Trophoblast cell (in vitro differentiated cells and primary cell): ENCODE results near the gene KCNQ1OT1.
A peak's percentile ranks its signal among the peaks of the same experiment; 100 is the strongest.

ENCODE experiments used
- DNase-seq, 2 donors: peaks; one replicate each; pipeline ENCODE4 v3.0.0-alpha.2; 2016
- H2AFZ ChIP-seq: 2 replicates; pipeline ENCODE4 v1.6.1; 2013; ENCODE audit warnings: low read length, moderate library complexity, mild to moderate bottlenecking; ENCODE audit not compliant: insufficient read depth, poor library complexity
- H2AK5ac ChIP-seq: 2 replicates; pipeline ENCODE4 v1.6.1; 2013; ENCODE audit warnings: mild to moderate bottlenecking, low read length
- H2BK120ac ChIP-seq: 2 replicates; pipeline ENCODE4 v1.6.1; 2013; ENCODE audit warnings: low read length, mild to moderate bottlenecking, moderate library complexity; ENCODE audit not compliant: insufficient read depth, poor library complexity
- H2BK12ac ChIP-seq: 2 replicates; pipeline ENCODE4 v1.6.1; 2013; ENCODE audit warnings: mild to moderate bottlenecking, low read length, moderate library complexity
- H2BK5ac ChIP-seq: 2 replicates; pipeline ENCODE4 v1.6.1; 2013; ENCODE audit warnings: low read length, low read depth, moderate library complexity, mild to moderate bottlenecking; ENCODE audit not compliant: poor library complexity
- H3K14ac ChIP-seq: 2 replicates; pipeline ENCODE4 v1.6.1; 2013; ENCODE audit warnings: mild to moderate bottlenecking, low read length
- H3K18ac ChIP-seq: 2 replicates; pipeline ENCODE4 v1.6.1; 2013; ENCODE audit warnings: mild to moderate bottlenecking, low read length
- H3K23ac ChIP-seq: 2 replicates; pipeline ENCODE4 v1.6.1; 2013; ENCODE audit warnings: low read length
- H3K27ac ChIP-seq: 2 replicates; pipeline ENCODE4 v1.5.1; 2013; ENCODE audit warnings: low read depth, mild to moderate bottlenecking, inconsistent platforms, low read length, moderate library complexity
- H3K27me3 ChIP-seq: 2 replicates; pipeline ENCODE4 v1.6.1; 2013; ENCODE audit warnings: inconsistent platforms, mild to moderate bottlenecking, low read length, moderate library complexity; ENCODE audit not compliant: insufficient read depth
- H3K36me3 ChIP-seq, 2 experiments: 1 replicate in 1 of 2; 2 replicates in 1 of 2; pipeline ENCODE4 v1.6.1; 2013; ENCODE audit warnings: low read length in 2 of 2, mild to moderate bottlenecking in 2 of 2, moderate library complexity in 1 of 2; ENCODE audit not compliant: insufficient read depth in 2 of 2, control insufficient read depth in 1 of 2
- H3K4ac ChIP-seq: 2 replicates; pipeline ENCODE4 v1.6.1; 2013; ENCODE audit warnings: low read depth, mild to moderate bottlenecking, low read length, moderate library complexity
- H3K4me1 ChIP-seq, 2 experiments: 1 replicate in 1 of 2; 2 replicates in 1 of 2; pipeline ENCODE4 v1.6.1; 2013; ENCODE audit warnings: low read length in 2 of 2, mild to moderate bottlenecking in 2 of 2, moderate library complexity in 1 of 2; ENCODE audit not compliant: insufficient read depth in 2 of 2, control insufficient read depth in 1 of 2
- H3K4me2 ChIP-seq: 2 replicates; pipeline ENCODE4 v1.6.1; 2013; ENCODE audit warnings: inconsistent platforms, mild to moderate bottlenecking, low read length, moderate library complexity
- H3K4me3 ChIP-seq: 2 replicates; pipeline ENCODE4 v1.5.1; 2013; ENCODE audit warnings: mild to moderate bottlenecking, low read depth, low read length, inconsistent platforms
- H3K79me1 ChIP-seq: one replicate; pipeline ENCODE4 v1.6.1; 2013; ENCODE audit warnings: low read length
- H3K79me2 ChIP-seq: 2 replicates; pipeline ENCODE4 v1.6.1; 2013; ENCODE audit warnings: low read length, mild to moderate bottlenecking; ENCODE audit not compliant: control insufficient read depth, insufficient read depth, poor library complexity
- H3K9ac ChIP-seq: 2 replicates; pipeline ENCODE4 v1.6.1; 2013; ENCODE audit warnings: mild to moderate bottlenecking, low read length
- H3K9me3 ChIP-seq: 2 replicates; pipeline ENCODE4 v1.6.1; 2013; ENCODE audit warnings: low read depth, mild to moderate bottlenecking, control low read depth, inconsistent platforms, low read length; ENCODE audit not compliant: insufficient read depth
- H4K12ac ChIP-seq: 2 replicates; pipeline ENCODE4 v1.6.1; 2013; ENCODE audit warnings: low read depth, mild to moderate bottlenecking, low read length, moderate library complexity
- H4K8ac ChIP-seq: 2 replicates; pipeline ENCODE4 v1.6.1; 2013; ENCODE audit warnings: low read depth, mild to moderate bottlenecking, low read length, moderate library complexity
- H4K91ac ChIP-seq: one replicate; pipeline ENCODE4 v1.6.1; 2013; ENCODE audit warnings: low read depth, mild to moderate bottlenecking, low read length, moderate library complexity
- WGBS: extraction: QIAGEN DNeasy Blood & Tissue Kit; methylation state at CpG from one replicate; pipeline ENCODE4 v1.1.7; 2013; ENCODE audit warnings: missing lambda C conversion rate; ENCODE audit not compliant: insufficient read length, insufficient coverage; ENCODE audit errors: extremely low coverage; 5-methylcytosine and 5-hydroxymethylcytosine counted together

Gene KCNQ1OT1

GRCh38 chr11:2685566-2686359 is 14.0 kb downstream of the KCNQ1OT1 start:
- H2BK5ac ChIP-seq = no peak overlapping the region
- no peak overlapping the region for H2AK5ac ChIP-seq
- no peak overlapping the region for H3K9ac ChIP-seq
- H3K4ac ChIP-seq = no peak overlapping the region
- peaks cover 2% of the 10 kb centered on the region for H3K9me3 ChIP-seq
- peaks cover 13 to 27% of the 10 kb centered on the region in 2 experiments for H3K36me3 ChIP-seq
- no peak overlapping the region for H4K8ac ChIP-seq
- no peak overlapping the region for H2BK12ac ChIP-seq
- no peak overlapping the region for H3K4me2 ChIP-seq
- peaks cover 2% of the 10 kb centered on the region for H3K79me1 ChIP-seq
- no peak for DNase-seq
- H3K14ac ChIP-seq = no peak overlapping the region
- H3K4me3 ChIP-seq = no peak overlapping the region
- H2AFZ ChIP-seq = no peak overlapping the region
- no peak overlapping the region for H3K18ac ChIP-seq
- H3K23ac ChIP-seq = no peak overlapping the region
- WGBS = no CpG with 5 or more reads among the region's 13 CpGs
- no peak overlapping the region for H3K27ac ChIP-seq
- H2BK120ac ChIP-seq = no peak overlapping the region
- H3K79me2 ChIP-seq = no peaks in the 10 kb centered on the region
- H4K12ac ChIP-seq = no peak overlapping the region
- no peaks in the 10 kb centered on the region for H3K27me3 ChIP-seq
- H3K4me1 ChIP-seq = peaks cover 16 to 22% of the 10 kb centered on the region in 2 experiments
- no peak overlapping the region for H4K91ac ChIP-seq

- Histone ChIP-seq H3K79me1 (no peaks in the 10 kb centered on the region), H4K8ac (no peak overlapping the region), H2AFZ (no peak overlapping the region), H3K23ac (no peak overlapping the region), H4K12ac (no peak overlapping the region), H3K4me1 (peaks cover 9 to 15% of the 10 kb centered on the region in 2 experiments), H3K27ac (no peak overlapping the region), H2BK120ac (no peak overlapping the region), H3K4me2 (no peak overlapping the region), H3K9me3 (peaks cover 2% of the 10 kb centered on the region), H4K91ac (no peak overlapping the region), H3K18ac (no peak overlapping the region), H3K27me3 (no peaks in the 10 kb centered on the region), H2AK5ac (no peak overlapping the region), H3K79me2 (no peaks in the 10 kb centered on the region), H3K36me3 (peaks cover 12 to 26% of the 10 kb centered on the region in 2 experiments), H2BK12ac (no peak overlapping the region), H3K9ac (no peak overlapping the region), H3K14ac (no peak overlapping the region), H3K4me3 (no peak overlapping the region), H3K4ac (no peak overlapping the region), H2BK5ac (no peak overlapping the region)
- DNase-seq = no peak
- no CpG with 5 or more reads among the region's 6 CpGs for WGBS
Measured at GRCh38 chr11:2685051-2685450, 14.7 kb downstream of the KCNQ1OT1 start.

GRCh38 chr11:2684581-2684980 is 15.2 kb downstream of the KCNQ1OT1 start:
- Histone ChIP-seq H3K4me3 (no peak overlapping the region), H3K27ac (no peak overlapping the region), H4K91ac (no peak overlapping the region), H3K79me2 (no peaks in the 10 kb centered on the region), H3K18ac (no peak overlapping the region), H3K4me2 (no peak overlapping the region), H2AK5ac (no peak overlapping the region), H3K27me3 (no peaks in the 10 kb centered on the region), H4K8ac (no peak overlapping the region), H3K4ac (no peak overlapping the region), H2AFZ (no peak overlapping the region), H3K9ac (no peak overlapping the region), H4K12ac (no peak overlapping the region), H3K14ac (no peak overlapping the region), H3K79me1 (no peaks in the 10 kb centered on the region), H3K36me3 (peaks cover 8 to 21% of the 10 kb centered on the region in 2 experiments), H3K9me3 (peaks cover 2% of the 10 kb centered on the region), H3K4me1 (peaks cover 6 to 10% of the 10 kb centered on the region in 2 experiments), H2BK120ac (no peak overlapping the region), H3K23ac (no peak overlapping the region), H2BK5ac (no peak overlapping the region), H2BK12ac (no peak overlapping the region)
- peak in 1 of 2 donors; percentile 64 for DNase-seq
- no CpG with 5 or more reads among the region's 1 CpG for WGBS

GRCh38 chr11:2683806-2684205 is 16.0 kb downstream of the KCNQ1OT1 start:
- Histone ChIP-seq H3K23ac (no peak overlapping the region), H3K18ac (no peak overlapping the region), H4K91ac (no peak overlapping the region), H2BK5ac (no peak overlapping the region), H2BK120ac (no peak overlapping the region), H3K4me2 (no peak overlapping the region), H3K4ac (no peak overlapping the region), H3K27me3 (no peaks in the 10 kb centered on the region), H3K79me2 (no peaks in the 10 kb centered on the region), H3K27ac (no peak overlapping the region), H3K14ac (no peak overlapping the region), H3K79me1 (no peaks in the 10 kb centered on the region), H2AFZ (no peak overlapping the region), H3K9ac (no peak overlapping the region), H4K12ac (no peak overlapping the region), H4K8ac (no peak overlapping the region), H3K4me1 (peaks cover 8 to 10% of the 10 kb centered on the region in 2 experiments), H3K36me3 (peaks cover 8 to 15% of the 10 kb centered on the region in 2 experiments), H3K9me3 (peaks cover 2% of the 10 kb centered on the region), H2AK5ac (no peak overlapping the region), H3K4me3 (no peak overlapping the region), H2BK12ac (no peak overlapping the region)
- no CpG with 5 or more reads among the region's 4 CpGs for WGBS
- DNase-seq = no peak
